Endometrium (tissue), 2 donors: ENCODE results near the gene ZNF512.
A peak's percentile ranks its signal among the peaks of the same experiment; 100 is the strongest.
"Not testable (repeated sequence)": the region's sequence is repeated elsewhere in the genome, so short reads cannot be mapped to it uniquely, and the experiment has no call there.

Source experiments
- FAIRE-seq: peaks from 2 replicates; lab custom pipeline; 2012; peaks lifted over from hg19 to GRCh38; lab: Jason Lieb, UNC
- donor health status: control.
- donor health status: control.

ZNF512 gene

DNA sequence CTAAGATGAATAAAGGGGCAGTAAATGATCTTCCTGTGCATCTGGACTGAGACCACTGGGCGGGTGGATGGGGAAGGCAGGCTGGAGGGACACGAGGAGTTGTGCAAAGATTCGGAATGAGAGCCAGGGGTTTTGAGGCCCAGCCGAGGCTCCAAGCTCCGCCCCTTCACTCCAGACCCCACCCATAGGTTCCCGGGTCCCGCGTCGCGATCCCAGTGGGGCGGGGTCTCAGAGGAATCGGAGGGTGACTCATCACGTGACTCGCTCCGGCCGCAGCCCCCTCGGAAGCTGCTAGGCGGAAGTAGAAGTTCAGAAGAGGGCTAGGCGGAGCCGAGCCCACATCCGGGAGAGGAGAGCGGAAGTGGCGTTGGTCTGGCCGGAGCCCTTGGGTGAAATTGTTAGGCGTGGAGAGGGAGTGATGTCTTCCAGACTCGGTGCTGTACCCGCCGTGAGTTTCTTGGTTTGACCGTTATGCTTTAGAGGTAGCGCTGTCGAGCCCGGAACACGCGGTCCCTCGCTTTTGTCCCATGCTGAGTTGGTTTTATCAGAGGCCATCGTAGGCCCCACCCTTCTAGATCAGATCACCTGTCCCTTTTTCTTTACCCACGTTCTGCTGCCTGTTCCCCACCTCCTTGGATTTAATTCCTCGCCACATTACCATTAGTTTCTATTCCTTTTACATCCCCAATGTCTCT is at the start of gene ZNF512:
Gene ZNF512 (plus strand): TSS at position 348 of the 695 bp plus-strand sequence. CDS start 71 bp downstream, at position 419.
- peak; percentile 79 for FAIRE-seq

DNA sequence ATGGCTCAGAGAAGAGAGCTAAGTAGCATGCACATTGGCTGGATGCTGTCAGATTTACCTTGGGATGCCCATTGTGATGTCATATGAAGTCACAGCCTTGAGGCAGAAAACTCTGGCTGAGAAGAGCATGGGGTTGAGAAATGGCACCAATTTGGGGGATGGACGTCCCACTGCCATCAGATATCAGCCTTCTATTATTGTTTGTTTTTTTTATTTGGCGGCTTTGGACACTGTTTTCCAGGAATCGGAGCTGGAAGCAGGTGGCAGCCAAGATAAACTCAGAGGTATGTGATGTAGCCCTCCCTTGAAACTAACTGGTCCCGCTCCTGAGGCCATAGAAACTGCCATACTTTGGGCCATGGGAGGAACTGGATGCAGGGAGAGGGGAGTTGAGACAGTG is 45.6 kb upstream of the ZNF512 start:
- FAIRE-seq, result no peak

- FAIRE-seq, result not testable (repeated sequence)
Measured at GRCh38 chr2:27538839-27539450, 43.9 kb upstream of the ZNF512 start.

DNA sequence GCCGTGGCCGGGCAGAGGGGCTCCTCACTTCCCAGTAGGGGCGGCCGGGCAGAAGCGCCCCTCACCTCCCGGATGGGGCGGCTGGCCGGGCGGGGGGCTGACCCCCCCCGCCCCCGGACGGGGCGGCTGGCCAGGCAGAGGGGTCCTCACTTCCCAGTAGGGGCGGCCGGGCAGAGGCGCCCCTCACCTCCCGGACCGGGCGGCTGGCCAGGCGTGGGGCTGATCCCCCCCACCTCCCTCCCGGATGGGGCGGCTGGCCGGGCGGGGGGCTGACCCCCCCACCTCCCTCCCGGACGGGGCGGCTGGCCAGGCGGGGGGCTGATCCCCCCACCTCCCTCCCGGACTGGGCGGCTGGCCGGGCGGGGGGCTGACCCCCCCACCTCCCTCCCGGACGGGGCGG is 43.2 kb upstream of the ZNF512 start:
- FAIRE-seq, result not testable (repeated sequence)

DNA sequence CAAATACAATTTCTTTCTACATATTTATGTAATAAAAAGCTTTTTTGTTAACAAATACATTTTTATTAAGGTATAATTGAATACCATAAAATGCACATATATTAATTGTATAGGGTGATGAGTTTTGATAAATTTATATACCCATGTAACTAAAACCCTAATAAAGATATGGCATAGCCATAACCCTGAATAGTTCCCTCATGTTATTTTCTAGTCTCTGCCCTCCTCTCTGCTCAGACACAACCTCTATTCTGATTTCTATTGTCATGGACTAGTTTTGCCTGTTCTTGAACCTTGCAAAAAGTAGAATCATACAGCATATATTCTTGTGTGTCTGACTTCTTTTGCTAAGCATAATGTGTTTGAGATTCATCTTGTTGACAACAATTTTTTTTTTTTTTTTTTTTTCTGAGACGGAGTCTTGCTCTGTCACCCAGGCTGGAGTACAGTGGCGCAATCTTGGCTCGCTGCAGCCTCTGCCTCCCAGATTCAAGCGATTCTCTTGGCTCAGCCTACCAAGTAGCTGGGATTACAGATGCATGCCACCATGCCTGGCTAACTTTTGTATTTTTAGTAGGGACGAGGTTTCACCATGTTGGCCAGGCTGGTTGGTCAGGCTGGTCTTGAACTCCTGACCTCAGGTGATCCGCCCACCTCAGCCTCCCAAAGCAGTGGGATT is 38.6 kb upstream of the ZNF512 start:
- FAIRE-seq, result no peak

DNA sequence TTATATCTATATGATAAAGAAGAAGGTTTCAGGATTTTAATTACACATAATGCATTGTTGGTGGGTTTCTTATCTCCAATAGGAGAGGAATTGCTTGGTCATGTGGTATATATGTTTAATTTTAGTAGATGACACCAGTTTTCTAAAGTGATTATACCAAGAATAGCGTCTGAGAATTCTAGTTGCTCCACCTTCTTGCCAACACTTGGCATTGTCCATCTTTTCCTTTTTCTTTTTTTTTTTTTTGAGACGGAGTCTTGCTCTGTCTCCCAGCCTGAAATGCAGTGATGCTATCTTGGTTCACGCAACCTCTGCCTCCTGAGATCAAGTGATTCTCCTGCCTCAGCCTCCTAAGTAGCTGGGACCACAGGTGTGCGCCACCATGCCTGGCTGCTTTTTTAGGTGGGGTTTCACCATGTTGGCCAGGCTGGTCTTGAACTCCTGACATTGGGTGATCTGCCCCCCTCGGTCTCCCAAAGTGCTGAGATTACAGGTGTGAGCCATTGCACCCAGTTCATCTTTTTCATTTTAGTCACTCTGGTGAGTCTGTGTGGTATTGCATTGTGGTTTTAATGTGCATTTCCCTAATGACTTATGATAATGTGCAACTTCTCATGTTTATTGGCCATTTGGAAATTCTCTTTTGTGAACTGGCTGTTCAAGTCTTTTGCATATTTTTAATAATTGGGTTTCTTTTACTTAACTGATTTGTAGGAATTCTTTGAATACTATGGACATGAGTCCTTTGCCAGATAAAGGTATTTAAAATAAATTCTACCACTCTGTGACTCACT is 37.3 kb upstream of the ZNF512 start:
- no peak for FAIRE-seq

- FAIRE-seq, result no peak
Measured at GRCh38 chr2:27549303-27549702, 33.5 kb upstream of the ZNF512 start.

GRCh38 chr2:27551514-27551913 is 31.3 kb upstream of the ZNF512 start:
- FAIRE-seq, result no peak

DNA sequence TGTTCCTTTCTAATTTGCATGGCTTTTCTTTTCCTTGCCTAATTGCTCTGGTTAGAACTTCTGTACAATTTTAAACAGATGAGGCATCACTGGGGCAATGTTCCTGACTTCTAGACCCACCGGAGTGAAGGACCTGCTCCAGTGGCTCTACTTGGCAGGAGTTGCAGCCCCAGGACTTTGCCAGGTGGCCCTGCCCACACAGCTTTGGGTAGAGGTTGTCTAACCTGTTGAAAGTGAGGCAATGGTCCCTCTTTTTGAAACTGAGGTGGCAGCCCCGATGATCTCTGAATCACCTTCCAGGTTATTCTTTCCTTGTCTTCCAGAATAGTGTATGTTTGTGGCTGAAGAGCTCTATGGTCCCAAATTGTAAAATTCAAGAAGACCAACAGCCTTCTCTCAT is 29.9 kb upstream of the ZNF512 start:
- FAIRE-seq, result no peak

- FAIRE-seq, result not testable (repeated sequence)
Measured at GRCh38 chr2:27554451-27554850, 28.4 kb upstream of the ZNF512 start.

GRCh38 chr2:27559228-27559627 is 23.6 kb upstream of the ZNF512 start:
- FAIRE-seq, result no peak

GRCh38 chr2:27561060-27561459 is 21.8 kb upstream of the ZNF512 start:
- FAIRE-seq, result no peak

DNA sequence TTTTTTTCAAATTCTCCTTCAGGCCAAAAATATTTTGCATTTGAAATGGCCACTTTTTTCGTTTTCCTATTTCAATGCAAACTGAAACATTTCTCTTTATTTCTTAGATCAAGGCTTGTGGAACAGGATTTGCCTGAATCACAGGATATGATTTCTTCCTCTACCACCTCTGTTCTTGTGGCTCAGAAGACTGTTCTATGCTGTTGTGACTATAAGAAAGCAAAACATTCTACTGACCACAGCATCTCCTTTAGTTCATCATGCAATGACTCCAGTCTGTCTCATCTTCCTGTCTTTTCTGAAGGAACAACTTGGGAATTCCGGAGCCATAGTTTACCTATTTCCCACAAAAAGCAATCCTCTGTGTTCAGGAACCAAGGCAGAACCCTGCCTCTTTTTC is 16.2 kb upstream of the ZNF512 start:
- no peak for FAIRE-seq

DNA sequence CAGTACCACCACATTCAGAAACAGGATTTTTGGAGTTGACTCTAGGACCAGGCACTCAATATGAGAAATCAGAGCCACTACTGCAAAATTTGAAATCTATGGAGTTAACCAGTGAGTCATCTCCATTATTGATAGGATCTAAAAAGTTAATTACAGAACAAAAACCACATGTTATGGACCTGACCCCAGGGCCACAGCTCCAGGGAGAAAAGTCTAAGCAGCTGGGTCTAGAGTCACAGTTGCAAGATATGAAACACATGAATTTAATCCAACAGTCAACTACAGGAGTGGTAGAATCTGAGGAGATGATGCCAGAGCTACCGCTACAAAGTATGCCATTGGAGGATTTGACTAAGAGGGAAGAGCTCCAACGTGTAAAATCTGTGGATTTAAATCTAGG is 13.4 kb upstream of the ZNF512 start:
- no peak for FAIRE-seq

DNA sequence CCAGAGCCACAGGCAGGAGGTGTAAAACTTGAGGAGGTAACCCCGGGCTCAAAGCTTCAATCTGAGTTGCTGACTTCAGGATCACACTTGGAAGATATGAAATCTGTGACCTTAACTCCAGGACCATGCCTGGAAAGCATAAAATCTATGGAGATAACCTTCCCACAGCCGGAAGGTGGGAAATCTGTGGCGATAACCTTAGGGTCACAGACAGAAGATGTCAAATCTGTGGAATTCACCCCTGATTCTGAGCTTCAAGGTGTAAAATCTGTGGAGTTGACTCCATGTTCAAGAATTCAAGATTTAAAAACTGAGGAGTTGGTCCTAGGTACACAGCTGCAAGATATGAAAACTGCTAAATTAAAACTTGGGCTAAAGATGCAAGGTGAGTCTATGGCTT is 11.6 kb upstream of the ZNF512 start:
- FAIRE-seq, result no peak

GRCh38 chr2:27571681-27572080 is 11.2 kb upstream of the ZNF512 start:
- FAIRE-seq, result no peak

- FAIRE-seq, result no peak
Measured at GRCh38 chr2:27572439-27572838, 10.4 kb upstream of the ZNF512 start.

DNA sequence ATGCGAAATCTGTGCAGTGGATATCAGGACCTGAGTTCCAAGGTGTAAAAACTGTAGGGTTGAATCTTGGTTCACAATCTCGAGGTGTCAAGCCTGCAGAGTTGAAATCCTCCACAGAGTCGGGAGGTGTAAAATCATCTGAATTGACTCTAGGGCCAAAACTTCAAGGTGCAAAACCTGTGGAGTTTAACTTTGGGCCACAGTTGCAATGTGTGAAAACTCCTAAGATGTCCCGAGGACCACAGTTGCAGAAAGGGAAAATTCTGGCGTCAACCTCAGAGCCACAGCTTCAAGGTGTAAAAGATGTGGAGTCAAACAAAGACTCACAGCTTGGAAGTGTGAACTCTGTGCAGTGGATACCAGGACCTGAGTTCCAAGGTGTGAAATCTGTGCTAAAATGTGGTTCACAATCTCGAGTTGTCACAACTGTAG is 9.8 kb upstream of the ZNF512 start:
- FAIRE-seq, result no peak

GRCh38 chr2:27573452-27573851 is 9.4 kb upstream of the ZNF512 start:
- FAIRE-seq, result no peak

- FAIRE-seq, result no peak
Measured at GRCh38 chr2:27581417-27582128, 1.3 kb upstream of the ZNF512 start.

DNA sequence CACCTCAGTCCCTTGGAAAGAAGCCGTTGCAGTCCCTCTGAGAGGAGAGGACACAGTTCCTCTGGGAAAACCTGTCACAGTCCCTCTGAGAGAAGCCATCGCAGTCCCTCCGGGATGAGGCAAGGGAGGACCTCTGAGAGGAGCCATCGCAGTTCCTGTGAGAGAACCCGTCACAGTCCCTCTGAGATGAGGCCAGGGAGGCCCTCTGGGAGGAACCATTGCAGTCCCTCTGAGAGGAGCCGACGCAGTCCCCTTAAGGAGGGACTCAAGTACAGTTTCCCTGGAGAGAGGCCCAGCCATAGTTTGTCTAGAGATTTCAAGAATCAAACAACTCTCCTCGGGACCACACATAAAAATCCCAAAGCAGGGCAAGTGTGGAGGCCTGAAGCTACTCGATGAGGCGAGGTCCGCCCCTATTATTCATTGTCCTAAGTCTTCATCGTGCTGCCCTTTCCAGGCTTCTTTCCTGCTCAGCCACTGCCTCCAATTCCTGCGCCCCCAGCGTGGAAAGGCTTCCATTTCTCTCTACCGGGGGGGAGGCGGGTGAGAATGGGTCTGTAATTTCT is 630 bp upstream of the ZNF512 start:
- FAIRE-seq, result no peak
